Transverse colon (tissue), 4 donors: ENCODE results near the gene GALNT17. TPM values are rescaled to one million over a fixed set of nuclear protein-coding genes. Genes with fewer than 3 reads are reported as not detected.

Experiments
- DNase-seq: peaks from one replicate; pipeline ENCODE4 v3.0.0-alpha.2; 2019
- H3K27ac ChIP-seq, 4 donors: fragments of 200-600 bp; sonication (generic); 2 replicates each; pipeline ENCODE4 v1.5.1; 2016 to 2018; ENCODE audit warnings: inconsistent platforms in 4 of 4
- H3K27me3 ChIP-seq: fragments of 200-600 bp; sonication (generic); 2 replicates; pipeline ENCODE4 v1.5.1; 2017; ENCODE audit warnings: inconsistent platforms
- H3K36me3 ChIP-seq, 4 donors: fragments of 200-600 bp; sonication (generic); 2 replicates each; pipeline ENCODE4 v1.5.1; 2017 to 2019; ENCODE audit warnings: inconsistent platforms in 4 of 4
- H3K4me1 ChIP-seq, 4 donors: fragments of 200-600 bp; sonication (generic); 2 replicates each; pipeline ENCODE4 v1.5.1; 2017 to 2020; ENCODE audit warnings: inconsistent platforms in 4 of 4
- H3K4me3 ChIP-seq, 4 donors: fragments of 200-600 bp; sonication (generic); 1 replicate in 1 of 4; 2 replicates in 3 of 4; pipeline versions ENCODE4 v1.5.1 to v1.6.1; 2017 to 2019; ENCODE audit warnings: inconsistent platforms in 4 of 4
- H3K9me3 ChIP-seq, 2 donors: fragments of 200-600 bp; sonication (generic); 2 replicates each; pipeline ENCODE4 v1.5.1; 2017 to 2019; ENCODE audit warnings: inconsistent platforms in 2 of 2
- EP300 ChIP-seq: sonication (generic); formaldehyde crosslinking; IDR thresholded peaks from one replicate; pipeline ENCODE4 v1.6.1; 2017; ENCODE audit warnings: antibody characterized with exemption, low read depth
- POLR2A ChIP-seq: fragments of 450-650 bp; IDR thresholded peaks from one replicate; pipeline ENCODE4 v1.6.1; 2016; ENCODE audit warnings: antibody characterized with exemption, mild to moderate bottlenecking, moderate library complexity
- POLR2AphosphoS5 ChIP-seq, 3 donors: sonication (generic); formaldehyde crosslinking; IDR thresholded peaks; one replicate each; pipeline ENCODE4 v1.6.1; 2016; ENCODE audit warnings: antibody characterized with exemption in 3 of 3
- WGBS, 2 donors: methylation state at CpG; one replicate each; pipeline ENCODE4 v1.1.5; 2018; ENCODE audit warnings: low coverage in 1 of 2; 5-methylcytosine and 5-hydroxymethylcytosine counted together
- in situ Hi-C, 4 donors: fragments of 200-750 bp; cut with MboI; loops; one replicate each; pipeline versions ENCODE4 v1.15.0 to v1.15.1; 2017; ENCODE audit warnings: low sequenced_read_pairs in 3 of 4, low pct_ligation_motif_present in 1 of 4, low pct_unique_long_range_greater_than_20kb in 1 of 4
- intact Hi-C: fragments of 100-400 bp; cut with DNase I; formaldehyde crosslinking; loops from one replicate; pipeline ENCODE4 v1.15.1; 2023; ENCODE audit warnings: low total_unique reads
- total RNA-seq, 4 donors: library from RNA; depleted of rRNA; stranded (reverse); fragments of >200 nt; gene quantifications; one replicate each; pipeline ENCODE4 v1.1.0, GENCODE V29; 2016
- TF ChIP-seq, protein P1 (sequence below), 5 experiments: fragments of 200-600 bp in 3 of 5; fragments of 450-650 bp in 2 of 5; sonication (generic) in 3 of 5; IDR thresholded peaks; 1 replicate in 2 of 5; 2 replicates in 3 of 5; pipeline ENCODE4 v1.5.1; 2016 to 2017; ENCODE audit warnings: antibody characterized with exemption in 5 of 5, inconsistent platforms in 3 of 5, mild to moderate bottlenecking in 2 of 5, moderate library complexity in 1 of 5

GALNT17 gene
- total RNA-seq, 4 donors from 2014 or later: 2.6 to 6.6 (median 5.7) TPM

DNA sequence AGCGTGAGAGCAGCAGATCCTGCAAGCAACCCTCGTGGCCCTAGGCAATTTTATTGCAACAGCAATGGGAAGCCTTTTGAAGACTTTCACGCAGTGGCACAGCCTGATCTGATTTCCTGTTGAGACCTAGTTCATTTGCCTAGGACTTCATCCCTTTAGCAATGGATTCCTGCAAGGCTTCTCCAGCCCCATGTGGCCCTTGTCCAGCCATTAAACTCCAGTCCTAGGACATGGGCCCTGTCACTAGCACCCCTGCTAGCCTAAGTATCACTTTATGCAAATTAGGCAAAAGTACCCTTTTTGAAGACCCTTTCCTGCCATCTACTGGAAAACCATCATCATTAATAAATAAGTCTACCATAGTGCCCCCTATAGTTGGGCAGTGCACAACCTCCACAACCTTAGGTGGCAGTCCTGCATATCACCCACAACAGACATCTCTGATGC lies 379.4 kb downstream of the GALNT17 start:
- no peak for DNase-seq
- in situ Hi-C loops (loop anchor here in 1 of 4 donors (10.0 kb wide), 1 partner anchor 57 kb away; no protein-coding TSS in a partner anchor), intact Hi-C loops (no loop called here)
- 60 to 79% methylated on average over 3 of the region's 3 CpGs for WGBS, 2 donors
- Histone ChIP-seq H3K4me3 (no peak overlapping the region), H3K4me1 (no peaks in the 10 kb centered on the region), H3K27me3 (no peaks in the 10 kb centered on the region), H3K36me3 (no peaks in the 10 kb centered on the region), H3K9me3 (no peaks in the 10 kb centered on the region), H3K27ac (no peak overlapping the region)
- no peak for TF ChIP-seq POLR2A
- TF ChIP-seq, protein P1, sequence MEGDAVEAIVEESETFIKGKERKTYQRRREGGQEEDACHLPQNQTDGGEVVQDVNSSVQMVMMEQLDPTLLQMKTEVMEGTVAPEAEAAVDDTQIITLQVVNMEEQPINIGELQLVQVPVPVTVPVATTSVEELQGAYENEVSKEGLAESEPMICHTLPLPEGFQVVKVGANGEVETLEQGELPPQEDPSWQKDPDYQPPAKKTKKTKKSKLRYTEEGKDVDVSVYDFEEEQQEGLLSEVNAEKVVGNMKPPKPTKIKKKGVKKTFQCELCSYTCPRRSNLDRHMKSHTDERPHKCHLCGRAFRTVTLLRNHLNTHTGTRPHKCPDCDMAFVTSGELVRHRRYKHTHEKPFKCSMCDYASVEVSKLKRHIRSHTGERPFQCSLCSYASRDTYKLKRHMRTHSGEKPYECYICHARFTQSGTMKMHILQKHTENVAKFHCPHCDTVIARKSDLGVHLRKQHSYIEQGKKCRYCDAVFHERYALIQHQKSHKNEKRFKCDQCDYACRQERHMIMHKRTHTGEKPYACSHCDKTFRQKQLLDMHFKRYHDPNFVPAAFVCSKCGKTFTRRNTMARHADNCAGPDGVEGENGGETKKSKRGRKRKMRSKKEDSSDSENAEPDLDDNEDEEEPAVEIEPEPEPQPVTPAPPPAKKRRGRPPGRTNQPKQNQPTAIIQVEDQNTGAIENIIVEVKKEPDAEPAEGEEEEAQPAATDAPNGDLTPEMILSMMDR (IDR thresholded peaks at IDR 0.05): no peak
- TF ChIP-seq POLR2AphosphoS5 (IDR thresholded peaks at IDR 0.05): no peak
- TF ChIP-seq EP300: no peak

DNA sequence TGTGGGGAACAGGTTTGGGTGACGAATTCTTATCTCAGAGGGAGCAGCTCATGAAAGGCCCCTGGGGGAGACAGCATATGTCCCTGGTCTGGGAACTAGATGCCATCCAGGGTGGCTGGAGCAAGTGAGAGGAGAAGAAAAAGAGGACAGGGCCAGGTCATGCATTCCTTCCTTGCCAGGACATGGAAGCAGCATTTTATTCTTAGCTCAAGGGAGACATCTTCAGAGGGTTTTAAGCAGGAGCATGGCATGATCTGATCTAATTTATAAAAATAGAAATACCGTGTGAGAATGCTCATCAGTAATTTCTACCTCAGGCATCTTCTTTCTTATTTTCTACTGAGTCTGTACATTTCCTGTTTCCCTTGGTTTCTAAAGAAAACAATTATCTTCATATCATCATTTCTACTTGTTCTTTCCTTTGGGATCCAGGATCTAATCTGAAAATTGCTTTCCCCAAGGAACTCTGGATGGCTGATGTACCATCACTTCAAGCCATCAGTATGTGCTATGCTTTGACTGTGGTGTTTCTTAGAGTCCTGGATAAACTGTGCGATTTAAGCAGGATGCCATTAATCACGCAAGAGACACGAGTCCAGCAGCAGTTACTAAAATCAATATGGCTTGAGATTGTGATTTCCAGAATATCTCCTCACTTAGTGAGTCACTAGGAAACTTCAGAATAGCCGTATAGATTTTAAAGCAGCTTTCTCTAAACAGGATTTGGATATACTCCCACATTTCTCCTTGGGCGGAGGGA lies 386.2 kb downstream of the GALNT17 start:
- H3K4me1 ChIP-seq: no peaks in the 10 kb centered on the region
- in situ Hi-C loops (loop anchor here in 1 of 4 donors (10.0 kb wide), 1 partner anchor 63 kb away; no protein-coding TSS in a partner anchor), intact Hi-C loops (no loop called here)
- 71 to 82% methylated on average over 7 of the region's 7 CpGs for WGBS, 2 donors
- H3K27ac ChIP-seq: no peak overlapping the region
- no peaks in the 10 kb centered on the region for H3K36me3 ChIP-seq
- no peak for DNase-seq
- no peak for TF ChIP-seq POLR2A
- TF ChIP-seq, protein P1 (IDR thresholded peaks at IDR 0.05): no peak
- no peak for TF ChIP-seq EP300
- no peak for TF ChIP-seq POLR2AphosphoS5 (IDR thresholded peaks at IDR 0.05)
- no peaks in the 10 kb centered on the region for H3K27me3 ChIP-seq
- H3K4me3 ChIP-seq: no peak overlapping the region
- peaks cover 9 to 10% of the 10 kb centered on the region in 2 donors for H3K9me3 ChIP-seq

DNA sequence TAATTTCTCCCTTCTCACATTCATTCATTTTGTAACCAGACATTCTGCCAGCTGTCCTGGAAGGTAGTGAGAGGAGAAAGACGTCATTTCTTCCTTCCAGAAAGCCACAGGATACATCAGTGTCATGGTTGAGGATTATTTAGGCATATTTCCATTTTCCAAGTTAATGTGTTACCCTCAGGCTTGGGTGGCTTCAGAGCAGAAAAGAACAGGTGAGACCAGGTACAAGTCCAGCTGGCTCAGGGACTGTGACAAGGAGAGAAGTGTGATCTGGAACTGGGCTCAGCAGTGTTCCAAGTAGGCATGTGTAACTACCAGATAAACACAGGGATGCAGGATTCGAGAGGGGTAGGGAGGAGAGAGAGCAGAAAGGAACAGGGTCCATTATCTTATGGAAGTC lies 386.9 kb downstream of the GALNT17 start:
- intact Hi-C loops: no loop called here
- Histone ChIP-seq H3K36me3 (no peaks in the 10 kb centered on the region), H3K4me1 (no peaks in the 10 kb centered on the region), H3K27me3 (no peaks in the 10 kb centered on the region), H3K4me3 (no peak overlapping the region), H3K9me3 (peaks cover 9 to 13% of the 10 kb centered on the region in 2 donors), H3K27ac (no peak overlapping the region)
- TF ChIP-seq EP300 (no peak), POLR2AphosphoS5 (IDR thresholded peaks at IDR 0.05) (no peak), POLR2A (no peak)
- TF ChIP-seq, protein P1 (IDR thresholded peaks at IDR 0.05): no peak
- in situ Hi-C loops: loop anchor here in 1 of 4 donors (10.0 kb wide), 1 partner anchor 64 kb away; no protein-coding TSS in a partner anchor
- WGBS, 2 donors: 47 to 80% methylated on average over 1 to 2 of the region's 2 CpGs
- no peak for DNase-seq

DNA sequence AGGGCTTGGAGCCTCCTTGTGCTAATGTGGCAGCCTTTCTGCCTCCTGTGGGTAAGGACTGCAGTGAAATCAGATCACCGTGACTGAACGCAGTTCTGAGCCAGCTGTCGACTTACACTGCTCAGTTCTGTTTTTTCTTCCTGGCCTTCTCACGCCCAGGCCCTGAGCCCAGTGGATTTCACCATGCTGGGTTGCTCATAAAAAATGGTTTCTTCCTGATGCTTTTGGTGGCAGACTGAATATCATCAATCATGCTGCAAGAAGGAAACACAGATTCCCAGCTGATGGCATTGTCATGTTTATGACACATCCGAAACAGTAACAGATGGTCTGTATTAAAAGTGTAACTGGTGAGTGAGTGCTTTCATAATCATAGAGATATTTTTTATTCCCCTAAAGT lies 389.6 kb downstream of the GALNT17 start:
- intact Hi-C loops (no loop called here), in situ Hi-C loops (no loop called here)
- no peaks in the 10 kb centered on the region for H3K36me3 ChIP-seq
- H3K4me1 ChIP-seq: no peaks in the 10 kb centered on the region
- no peak for DNase-seq
- no peaks in the 10 kb centered on the region for H3K27me3 ChIP-seq
- H3K4me3 ChIP-seq: no peak overlapping the region
- H3K9me3 ChIP-seq: peaks cover 9 to 13% of the 10 kb centered on the region in 2 donors
- no peak overlapping the region for H3K27ac ChIP-seq
- TF ChIP-seq POLR2AphosphoS5 (IDR thresholded peaks at IDR 0.05) (peak in 1 of 3 donors; percentile 22), POLR2A (no peak), EP300 (no peak)
- TF ChIP-seq, protein P1 (IDR thresholded peaks at IDR 0.05): no peak
- WGBS, 2 donors: 57 to 75% methylated on average over 1 to 5 of the region's 5 CpGs
